Stimulated activated naive B cell treated with anti-CD40 and anti-IgM and Interleukin-4, amounts not matched to agents 10 μg/mL and 1 μg/mL and 100 μg/mL, for 72 hours (primary cell): ENCODE results near the gene RBM28.

ENCODE experiments used
- ATAC-seq, 2 donors: fragments of 150-1000 bp; cut with Tn5 transposase; replicated peaks; 2 replicates each; pipeline ENCODE4 v1.10.0; 2021; ENCODE audit warnings: moderate library complexity in 1 of 2
- DNase-seq: peaks from one replicate; pipeline ENCODE4 v3.0.0; 2021
- H3K27ac Mint-ChIP-seq: one replicate; pipeline ENCODE4 v1.8.0; 2022; ENCODE audit warnings: mild to moderate bottlenecking, mixed read lengths
- H3K27me3 Mint-ChIP-seq, 2 donors: one replicate each; pipeline ENCODE4 v1.8.0; 2022; ENCODE audit warnings: mixed read lengths in 2 of 2
- H3K36me3 Mint-ChIP-seq, 2 donors: one replicate each; pipeline ENCODE4 v1.8.0; 2022; ENCODE audit warnings: mixed read lengths in 2 of 2, mild to moderate bottlenecking in 1 of 2
- H3K4me1 Mint-ChIP-seq, 2 donors: one replicate each; pipeline ENCODE4 v1.8.0; 2022; ENCODE audit warnings: mixed read lengths in 2 of 2, mild to moderate bottlenecking in 1 of 2
- H3K4me3 Mint-ChIP-seq, 2 donors: one replicate each; pipeline ENCODE4 v1.8.0; 2022; ENCODE audit warnings: mild to moderate bottlenecking in 2 of 2, mixed read lengths in 2 of 2, moderate library complexity in 1 of 2
- H3K9me3 Mint-ChIP-seq, 2 donors: one replicate each; pipeline ENCODE4 v1.8.0; 2022; ENCODE audit warnings: mixed read lengths in 2 of 2, mild to moderate bottlenecking in 1 of 2

Gene RBM28

DNA sequence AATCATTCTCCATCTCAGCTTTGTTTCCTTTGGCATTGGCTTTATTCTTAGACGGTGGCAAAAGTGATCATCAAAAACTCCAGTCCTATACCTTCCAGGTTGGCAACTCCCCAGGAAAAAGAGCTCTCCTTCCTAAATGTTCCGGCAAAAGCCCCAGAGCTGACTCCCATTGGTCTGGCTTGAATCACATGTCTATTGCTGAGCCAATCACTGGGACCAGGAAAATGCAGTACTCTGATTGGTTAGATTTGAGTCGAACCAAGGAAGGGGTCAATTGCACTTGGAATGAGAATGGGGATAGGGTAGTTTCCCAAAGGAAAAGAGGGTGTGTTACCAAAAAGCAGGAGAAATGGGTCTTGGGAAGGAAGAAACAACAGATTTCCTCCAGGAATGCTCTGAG is 80.3 kb downstream of the RBM28 start:
- ATAC-seq = no peak
- H3K9me3 Mint-ChIP-seq = no peaks in the 10 kb centered on the region
- no peak for DNase-seq
- H3K27me3 Mint-ChIP-seq = peaks cover 15 to 31% of the 10 kb centered on the region in 2 donors
- no peak overlapping the region for H3K4me3 Mint-ChIP-seq
- H3K36me3 Mint-ChIP-seq = no peaks in the 10 kb centered on the region
- no peak overlapping the region for H3K27ac Mint-ChIP-seq
- no peaks in the 10 kb centered on the region for H3K4me1 Mint-ChIP-seq

DNA sequence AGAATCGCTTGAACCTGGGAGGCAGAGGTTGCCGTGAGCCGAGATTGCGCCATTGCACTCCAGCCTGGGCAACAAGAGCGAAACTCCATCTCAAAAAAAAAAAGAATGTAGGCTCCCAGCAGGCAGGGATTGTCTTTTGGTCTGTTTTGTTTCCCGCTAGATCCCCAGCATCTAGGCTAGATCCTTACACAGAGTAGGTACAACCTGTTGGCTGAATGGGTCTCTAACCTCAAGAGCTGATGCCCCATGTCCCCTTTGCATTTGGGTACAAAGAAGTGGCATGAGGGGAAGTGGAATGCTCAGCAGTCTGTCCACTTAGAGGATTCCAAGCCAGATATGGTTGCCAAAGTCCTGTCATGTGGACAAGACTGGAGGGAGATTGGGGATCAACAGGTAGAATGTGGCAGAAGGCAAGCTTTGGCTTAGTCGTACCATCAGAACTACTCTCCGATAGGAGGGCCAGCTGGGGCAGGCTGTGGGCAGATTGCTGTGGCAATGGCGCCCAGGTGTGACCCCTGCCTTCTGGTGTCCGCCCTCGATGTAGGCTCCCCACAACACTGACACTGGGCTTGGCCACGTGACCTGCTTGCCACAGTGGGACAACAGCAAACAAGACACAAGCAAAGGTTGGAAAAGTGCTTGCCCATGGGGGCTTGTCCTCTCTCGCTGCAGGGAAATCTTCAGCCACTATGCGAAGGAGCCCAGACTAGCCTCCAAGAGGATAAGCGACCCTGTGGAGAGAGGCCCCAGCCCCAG is 81.3 kb downstream of the RBM28 start:
- Mint-ChIP-seq H3K4me3 (no peak overlapping the region), H3K36me3 (no peaks in the 10 kb centered on the region), H3K4me1 (no peaks in the 10 kb centered on the region), H3K27ac (no peak overlapping the region), H3K9me3 (no peaks in the 10 kb centered on the region), H3K27me3 (peaks cover 14 to 25% of the 10 kb centered on the region in 2 donors)
- ATAC-seq (no peak), DNase-seq (no peak)

DNA sequence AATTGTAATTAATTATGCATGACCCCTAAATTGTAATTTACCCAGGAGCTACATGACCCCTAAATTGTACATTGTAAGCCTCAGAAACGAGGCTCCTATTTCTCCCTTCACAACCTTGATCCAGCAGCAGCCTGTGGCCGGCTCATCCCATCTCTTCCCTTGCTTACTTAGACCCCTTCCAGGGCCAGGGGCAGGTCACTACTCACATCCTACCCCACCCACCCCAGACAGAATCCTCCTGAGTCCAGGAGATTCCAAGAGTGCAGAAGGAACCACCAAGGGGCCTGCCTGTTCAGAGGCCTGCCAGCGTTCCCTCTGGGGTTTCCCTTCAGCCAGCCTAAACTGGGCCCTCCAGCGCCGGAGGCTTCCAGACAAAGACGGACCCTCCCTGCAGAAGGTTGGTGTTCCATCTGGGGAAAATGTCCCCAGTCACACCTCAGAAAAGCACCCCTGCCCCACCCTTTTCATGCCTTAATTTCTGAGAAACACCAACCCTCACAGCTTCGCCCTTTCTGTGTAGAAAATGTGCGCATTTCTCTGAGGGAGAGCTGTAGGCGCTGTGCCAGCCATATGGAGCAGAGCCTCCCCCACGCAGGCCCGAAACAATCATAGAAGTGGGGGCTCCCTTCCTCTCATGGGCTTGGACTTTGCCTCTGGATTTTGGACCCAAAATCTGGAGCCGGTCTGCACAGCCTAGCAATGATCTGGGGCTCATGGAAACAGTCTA is 83.5 kb downstream of the RBM28 start:
- Mint-ChIP-seq H3K4me1 (no peaks in the 10 kb centered on the region), H3K9me3 (no peaks in the 10 kb centered on the region), H3K4me3 (no peak overlapping the region), H3K27me3 (peaks cover 13 to 16% of the 10 kb centered on the region in 2 donors), H3K27ac (no peak overlapping the region), H3K36me3 (no peaks in the 10 kb centered on the region)
- ATAC-seq (no peak), DNase-seq (no peak)

DNA sequence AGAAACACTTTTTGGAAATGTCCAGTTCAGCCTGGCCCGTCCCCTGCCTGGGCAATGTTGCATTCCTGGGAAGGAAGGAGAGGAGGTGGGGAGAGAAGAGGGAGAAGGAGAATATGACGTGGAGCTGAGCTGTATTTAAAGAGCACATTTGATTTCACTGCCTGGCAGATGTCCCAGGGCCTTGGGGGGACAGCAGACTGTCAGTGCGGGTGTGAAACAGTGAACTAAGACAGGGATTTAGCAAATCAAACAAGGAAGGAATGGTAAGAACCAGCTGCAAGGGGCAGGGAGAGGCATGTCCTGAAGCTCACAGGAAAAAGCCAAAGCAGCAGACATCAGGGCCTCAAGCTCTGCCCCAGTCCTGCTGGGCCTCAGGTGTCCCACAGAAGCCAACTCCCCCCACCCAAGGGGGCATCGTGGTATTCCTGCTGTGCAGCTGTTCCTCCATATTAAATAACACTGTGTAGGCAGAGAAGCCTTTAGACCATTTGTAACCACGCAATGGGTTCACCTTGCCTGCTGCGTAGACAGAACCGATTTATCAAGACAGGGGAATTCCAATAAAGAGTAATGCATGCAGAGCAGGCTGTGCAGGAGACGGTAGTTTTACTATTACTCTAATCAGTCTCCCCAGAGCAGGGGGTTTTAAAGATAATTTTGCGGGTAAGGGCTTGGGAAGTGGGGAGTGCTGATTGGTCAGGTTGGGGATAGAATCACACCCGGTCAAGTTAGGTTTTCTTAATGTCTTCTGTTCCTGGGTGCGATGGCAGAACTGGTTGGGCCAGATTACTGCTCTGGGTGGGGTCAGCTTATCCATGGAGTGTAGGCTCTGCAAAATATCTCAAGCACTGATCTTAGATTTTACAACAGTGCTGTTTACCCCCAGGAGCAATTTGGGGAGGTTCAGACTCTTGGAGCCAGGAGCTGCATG is 84.3 kb downstream of the RBM28 start:
- Mint-ChIP-seq H3K27me3 (peaks cover 13 to 16% of the 10 kb centered on the region in 2 donors), H3K4me1 (no peaks in the 10 kb centered on the region), H3K36me3 (no peaks in the 10 kb centered on the region), H3K4me3 (no peak overlapping the region), H3K9me3 (no peaks in the 10 kb centered on the region), H3K27ac (no peak overlapping the region)
- DNase-seq = no peak
- no peak for ATAC-seq

DNA sequence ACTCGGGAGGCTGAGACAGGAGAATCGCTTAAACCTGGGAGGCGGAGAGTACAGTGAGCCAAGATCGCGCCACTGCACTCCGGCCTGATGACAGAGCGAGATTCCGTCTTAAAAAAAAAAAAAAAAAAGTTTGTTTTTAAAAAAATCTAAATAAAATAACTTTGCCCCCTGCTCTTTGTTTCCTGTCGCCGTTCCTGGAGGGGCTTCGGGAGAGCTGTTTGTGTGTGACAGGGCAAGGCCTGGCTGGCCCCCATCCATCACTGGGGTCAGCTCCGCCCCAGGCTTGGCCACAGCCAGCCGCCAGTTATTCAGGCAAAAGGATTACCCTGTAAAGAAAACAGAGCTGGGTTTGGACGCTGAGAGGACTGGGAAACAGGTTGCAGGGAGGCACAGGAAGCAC is 86.2 kb downstream of the RBM28 start:
- peaks cover 16 to 20% of the 10 kb centered on the region in 2 donors for H3K27me3 Mint-ChIP-seq
- DNase-seq = no peak

DNA sequence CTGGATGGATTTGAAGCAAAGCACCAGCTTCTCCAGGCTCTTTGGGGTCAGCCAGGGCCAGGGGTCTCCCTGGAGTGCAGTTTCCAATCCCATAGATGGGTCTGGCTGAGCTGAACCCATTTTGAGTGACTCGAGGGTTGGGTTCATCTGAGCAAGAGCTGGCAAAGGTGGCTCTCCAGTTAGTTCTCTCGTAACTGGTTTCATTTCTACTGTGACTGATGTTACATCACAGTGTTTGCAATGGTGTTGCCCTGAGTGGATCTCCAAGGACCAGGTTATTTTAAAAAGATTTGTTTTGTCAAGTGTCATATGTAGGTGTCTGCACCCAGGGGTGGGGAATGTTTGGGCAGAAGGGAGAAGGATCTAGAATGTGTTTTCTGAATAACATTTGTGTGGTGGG is 88.4 kb downstream of the RBM28 start:
- Mint-ChIP-seq H3K27ac (no peak overlapping the region), H3K27me3 (peaks cover 12 to 20% of the 10 kb centered on the region in 2 donors)

More for the DNA sequence above, 86.2 kb downstream of the RBM28 start:
- ATAC-seq = no peak
- Mint-ChIP-seq H3K36me3 (no peaks in the 10 kb centered on the region), H3K4me1 (no peaks in the 10 kb centered on the region), H3K4me3 (no peak overlapping the region), H3K27ac (no peak overlapping the region), H3K9me3 (no peaks in the 10 kb centered on the region)

DNA sequence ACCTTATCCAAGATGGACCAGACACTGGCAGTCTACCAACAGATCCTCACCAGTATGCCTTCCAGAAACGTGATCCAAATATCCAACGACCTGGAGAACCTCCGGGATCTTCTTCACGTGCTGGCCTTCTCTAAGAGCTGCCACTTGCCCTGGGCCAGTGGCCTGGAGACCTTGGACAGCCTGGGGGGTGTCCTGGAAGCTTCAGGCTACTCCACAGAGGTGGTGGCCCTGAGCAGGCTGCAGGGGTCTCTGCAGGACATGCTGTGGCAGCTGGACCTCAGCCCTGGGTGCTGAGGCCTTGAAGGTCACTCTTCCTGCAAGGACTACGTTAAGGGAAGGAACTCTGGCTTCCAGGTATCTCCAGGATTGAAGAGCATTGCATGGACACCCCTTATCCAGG is 89.2 kb downstream of the RBM28 start:
- Mint-ChIP-seq H3K4me3 (no peak overlapping the region), H3K27ac (no peak overlapping the region), H3K36me3 (no peaks in the 10 kb centered on the region), H3K27me3 (peaks cover 15 to 16% of the 10 kb centered on the region in 2 donors), H3K9me3 (no peaks in the 10 kb centered on the region), H3K4me1 (no peaks in the 10 kb centered on the region)
- ATAC-seq (no peak), DNase-seq (no peak)

More for the DNA sequence above, 88.4 kb downstream of the RBM28 start:
- ATAC-seq = no peak
- DNase-seq = no peak
- Mint-ChIP-seq H3K36me3 (no peaks in the 10 kb centered on the region), H3K4me1 (no peaks in the 10 kb centered on the region), H3K4me3 (no peak overlapping the region), H3K9me3 (no peaks in the 10 kb centered on the region)

DNA sequence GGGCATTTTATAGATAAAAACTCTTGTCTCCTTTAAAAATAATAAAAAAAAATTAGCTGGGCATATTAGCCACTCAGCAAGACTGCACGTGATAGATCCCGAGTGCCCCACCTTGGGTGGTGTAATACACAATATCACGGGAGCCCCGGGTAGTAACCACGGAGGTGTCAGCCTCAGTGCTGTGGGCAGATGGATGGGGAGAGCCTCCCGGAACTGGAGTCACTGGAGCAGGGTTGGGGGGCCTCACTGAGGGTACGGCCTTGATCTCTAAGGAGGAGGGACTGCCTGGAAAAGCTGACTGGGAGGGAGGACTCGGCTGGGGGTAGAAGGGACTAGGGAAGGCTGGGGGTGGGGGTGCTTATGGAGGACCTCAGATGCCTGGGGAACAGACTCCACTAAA is 90.0 kb downstream of the RBM28 start:
- ATAC-seq (no peak), DNase-seq (no peak)
- no peaks in the 10 kb centered on the region for H3K9me3 Mint-ChIP-seq
- no peak overlapping the region for H3K4me3 Mint-ChIP-seq
- H3K27ac Mint-ChIP-seq = no peak overlapping the region
- H3K27me3 Mint-ChIP-seq = peaks cover 12 to 16% of the 10 kb centered on the region in 2 donors
- H3K36me3 Mint-ChIP-seq = no peaks in the 10 kb centered on the region
- no peaks in the 10 kb centered on the region for H3K4me1 Mint-ChIP-seq

DNA sequence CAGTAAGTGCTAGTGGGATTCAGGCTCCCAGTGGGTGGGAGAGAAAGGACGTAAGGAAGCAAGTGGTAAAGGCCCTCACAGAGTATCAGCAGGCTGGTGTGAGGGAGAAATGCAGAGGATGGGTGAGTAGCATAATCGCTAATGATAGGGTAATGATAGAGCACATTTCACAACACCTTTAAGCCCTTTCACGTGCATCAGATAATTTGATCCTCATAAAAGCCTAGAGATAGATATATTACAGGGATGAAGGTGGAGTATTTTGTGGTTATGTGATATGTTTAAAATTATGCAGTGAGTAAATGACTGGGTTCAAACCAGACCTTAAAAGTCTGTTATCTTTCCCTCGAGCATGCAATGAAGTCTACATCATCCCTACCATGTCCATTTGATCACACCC is 92.4 kb downstream of the RBM28 start:
- DNase-seq (no peak), ATAC-seq (no peak)
- H3K27ac Mint-ChIP-seq = no peak overlapping the region
- no peaks in the 10 kb centered on the region for H3K9me3 Mint-ChIP-seq
- peaks cover 11 to 18% of the 10 kb centered on the region in 2 donors for H3K27me3 Mint-ChIP-seq
- H3K4me3 Mint-ChIP-seq = no peak overlapping the region
- no peaks in the 10 kb centered on the region for H3K36me3 Mint-ChIP-seq
- H3K4me1 Mint-ChIP-seq = no peaks in the 10 kb centered on the region
